Globus pallidus (tissue), 1 donor: ENCODE measurements around the gene MRPS22.
"Not testable (repeated sequence)": the region's sequence is repeated elsewhere in the genome, so short reads cannot be mapped to it uniquely, and the experiment has no call there.

ENCODE experiments used
- DNase-seq: peaks from one replicate; pipeline ENCODE4 v3.0.0-alpha.2; 2015; ENCODE audit warnings: low spot score

MRPS22 gene

GRCh38 chr3:139312416-139312815 lies 31.4 kb upstream of the MRPS22 start:
- DNase-seq: no peak

- DNase-seq: no peak
Measured at GRCh38 chr3:139312959-139313358, 30.9 kb upstream of the MRPS22 start.

GRCh38 chr3:139313921-139314320 lies 29.9 kb upstream of the MRPS22 start:
- no peak for DNase-seq

GRCh38 chr3:139317215-139317614 lies 26.6 kb upstream of the MRPS22 start:
- DNase-seq: no peak

- no peak for DNase-seq
Measured at GRCh38 chr3:139317660-139318430, 26.0 kb upstream of the MRPS22 start.

GRCh38 chr3:139318431-139318816 lies 25.4 kb upstream of the MRPS22 start:
- DNase-seq: no peak

- DNase-seq: no peak
Measured at GRCh38 chr3:139318826-139319225, 25.0 kb upstream of the MRPS22 start.

GRCh38 chr3:139319428-139320402 lies 24.1 kb upstream of the MRPS22 start:
- no peak for DNase-seq

GRCh38 chr3:139320551-139321309 lies 23.1 kb upstream of the MRPS22 start:
- no peak for DNase-seq

- no peak for DNase-seq
Measured at GRCh38 chr3:139322346-139322745, 21.5 kb upstream of the MRPS22 start.

GRCh38 chr3:139323146-139323545 lies 20.7 kb upstream of the MRPS22 start:
- no peak for DNase-seq

- no peak for DNase-seq
Measured at GRCh38 chr3:139324456-139324855, 19.4 kb upstream of the MRPS22 start.

GRCh38 chr3:139325551-139325950 lies 18.3 kb upstream of the MRPS22 start:
- no peak for DNase-seq

- no peak for DNase-seq
Measured at GRCh38 chr3:139326131-139326530, 17.7 kb upstream of the MRPS22 start.

- DNase-seq: no peak
Measured at GRCh38 chr3:139326707-139327106, 17.1 kb upstream of the MRPS22 start.

GRCh38 chr3:139327231-139327630 lies 16.6 kb upstream of the MRPS22 start:
- no peak for DNase-seq

GRCh38 chr3:139327861-139328260 lies 16.0 kb upstream of the MRPS22 start:
- no peak for DNase-seq

GRCh38 chr3:139328356-139328755 lies 15.5 kb upstream of the MRPS22 start:
- DNase-seq: no peak

GRCh38 chr3:139329364-139329850 lies 14.4 kb upstream of the MRPS22 start:
- peak; percentile 79 for DNase-seq

GRCh38 chr3:139332092-139332491 lies 11.7 kb upstream of the MRPS22 start:
- DNase-seq: no peak

GRCh38 chr3:139334675-139335074 lies 9.1 kb upstream of the MRPS22 start:
- not testable (repeated sequence) for DNase-seq

GRCh38 chr3:139338405-139338804 lies 5.4 kb upstream of the MRPS22 start:
- no peak for DNase-seq
